Keratinocyte (primary cell): Measurements from ENCODE around the gene ETHE1.

Source experiments
- EZH2 ChIP-seq: IDR thresholded peaks from one replicate; pipeline ENCODE4 v1.6.1; 2012; ENCODE audit warnings: inconsistent platforms, mild to moderate bottlenecking, low read length, moderate library complexity
- TF ChIP-seq, protein P1 (sequence below), 3 experiments: IDR thresholded peaks in 1 of 3; conservative IDR thresholded peaks in 1 of 3; optimal IDR thresholded peaks in 1 of 3; 2 replicates in 2 of 3; 3 replicates in 1 of 3; pipeline versions ENCODE3 to v1.5.1; 2011; ENCODE audit warnings: low read length in 3 of 3, mild to moderate bottlenecking in 3 of 3, moderate library complexity in 2 of 3, control low read depth in 1 of 3, inconsistent platforms in 1 of 3; ENCODE audit not compliant: insufficient read depth in 2 of 3; ENCODE audit errors: extremely low read depth in 1 of 3

DNA sequence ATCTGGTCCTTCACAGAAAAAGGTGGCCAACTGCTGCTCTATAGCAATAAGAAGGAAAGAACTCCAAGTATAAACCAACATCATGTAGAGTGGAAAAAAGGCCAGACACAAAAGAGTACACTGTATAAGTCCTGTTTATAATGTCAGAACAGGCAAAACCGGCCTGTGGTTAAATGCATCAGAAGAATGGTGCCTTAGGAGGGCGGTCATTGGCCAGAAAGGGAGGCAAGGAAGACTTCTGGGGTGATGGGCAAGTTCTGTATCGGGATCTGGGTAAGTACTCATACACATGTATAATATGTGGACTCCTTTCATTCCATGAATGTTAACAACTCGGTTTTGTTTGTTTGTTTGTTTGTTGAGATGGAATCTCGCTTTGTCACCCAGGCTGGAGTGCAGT, 4.1 kb downstream of the ETHE1 start:
- TF ChIP-seq, protein P1, sequence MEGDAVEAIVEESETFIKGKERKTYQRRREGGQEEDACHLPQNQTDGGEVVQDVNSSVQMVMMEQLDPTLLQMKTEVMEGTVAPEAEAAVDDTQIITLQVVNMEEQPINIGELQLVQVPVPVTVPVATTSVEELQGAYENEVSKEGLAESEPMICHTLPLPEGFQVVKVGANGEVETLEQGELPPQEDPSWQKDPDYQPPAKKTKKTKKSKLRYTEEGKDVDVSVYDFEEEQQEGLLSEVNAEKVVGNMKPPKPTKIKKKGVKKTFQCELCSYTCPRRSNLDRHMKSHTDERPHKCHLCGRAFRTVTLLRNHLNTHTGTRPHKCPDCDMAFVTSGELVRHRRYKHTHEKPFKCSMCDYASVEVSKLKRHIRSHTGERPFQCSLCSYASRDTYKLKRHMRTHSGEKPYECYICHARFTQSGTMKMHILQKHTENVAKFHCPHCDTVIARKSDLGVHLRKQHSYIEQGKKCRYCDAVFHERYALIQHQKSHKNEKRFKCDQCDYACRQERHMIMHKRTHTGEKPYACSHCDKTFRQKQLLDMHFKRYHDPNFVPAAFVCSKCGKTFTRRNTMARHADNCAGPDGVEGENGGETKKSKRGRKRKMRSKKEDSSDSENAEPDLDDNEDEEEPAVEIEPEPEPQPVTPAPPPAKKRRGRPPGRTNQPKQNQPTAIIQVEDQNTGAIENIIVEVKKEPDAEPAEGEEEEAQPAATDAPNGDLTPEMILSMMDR (optimal IDR thresholded peaks at IDR 0.05 in 1 of 3, IDR thresholded peaks at IDR 0.05 in 1 of 3, conservative IDR thresholded peaks at IDR 0.05 in 1 of 3; ENCODE audit: extremely low read depth in 1 of 3, insufficient read depth in 2 of 3, low read length in 3 of 3): no peak
- TF ChIP-seq EZH2: no peak
